ENCODE results near the gene PLPP4. TPM values are rescaled to one million over a fixed set of nuclear protein-coding genes. Genes with fewer than 3 reads are reported as not detected.

Gene PLPP4
- total RNA-seq (2014; rRNA removed): 5.0 and 10.7 TPM in 2 replicates
- Bru-seq, nascent RNA: percentile 37 among the genes with signal in this experiment
- BruChase-seq, experiment 1, labeled RNA remaining after a 6-hour chase: percentile 27 among the genes with signal in this experiment
- BruChase-seq, experiment 2, labeled RNA remaining after a 2-hour chase: percentile 29 among the genes with signal in this experiment
- long read RNA-seq, transcript PLPP4-202 (7 exons, 1,521 nt): major isoform, 6 of 7 reads
- long read RNA-seq, partial matches to known transcripts: 0 of 7 reads
- long read RNA-seq, other reads (novel, unspliced or antisense): 1 of 7 reads

- H3K79me2 ChIP-seq (ENCODE audit: low read length): no peaks in the 10 kb centered on the region
- DNase-seq (peak; percentile 53), ATAC-seq (peak; percentile 57)
- TF ChIP-seq CTCF (conservative IDR thresholded peaks at IDR 0.05; ENCODE audit: low read depth, low read length): no peak
- no peak for TF ChIP-seq EZH2phosphoT487 (IDR thresholded peaks at IDR 0.05; ENCODE audit: borderline replicate concordance, low read length)
- TF ChIP-seq EZH2 (IDR thresholded peaks at IDR 0.05; ENCODE audit: low read length, unreplicated experiment): no peak
- H3F3A ChIP-seq (ENCODE audit: low read length, unreplicated experiment): no peaks in the 10 kb centered on the region
- CTCF ChIA-PET: no interaction called here
- no peak within 1 kb of the TSS for H3K27ac ChIP-seq (ENCODE audit: low read length)
- peak within 1 kb of the TSS; percentile 79 for H2AFZ ChIP-seq (ENCODE audit: low read length)
- H4K20me1 ChIP-seq (ENCODE audit: low read length): no peaks in the 10 kb centered on the region
- H3K27me3 ChIP-seq (ENCODE audit: low read length): no peaks in the 10 kb centered on the region
- intact Hi-C loops (cut with micrococcal nuclease): loop anchor here (1.0 kb wide), 1 partner anchor 35 kb away; no protein-coding TSS in a partner anchor
- H3K9ac ChIP-seq (ENCODE audit: low read length): peak within 1 kb of the TSS; percentile 27; the same call in 1 of the 2 replicates
- POLR2A ChIA-PET (ENCODE audit: unreplicated experiment): interaction anchor here (0.6 kb wide), 1 partner anchor 528 kb away, joined by 4 read pairs; no protein-coding TSS in a partner anchor
- H3K4me3 ChIP-seq (ENCODE audit: low read length): peak within 1 kb of the TSS; percentile 75
- H3K9me2 ChIP-seq (replicated peaks; ENCODE audit: low read length): no peaks in the 10 kb centered on the region
- H3K4me1 ChIP-seq (ENCODE audit: insufficient read depth, low read length): peaks cover 37% of the 10 kb centered on the region
- H3K4me2 ChIP-seq (ENCODE audit: low read length): peak within 1 kb of the TSS; percentile 84
- no peaks in the 10 kb centered on the region for H3K36me3 ChIP-seq (ENCODE audit: low read depth, low read length)
- no TSS peak for BruUV-seq (replicated peaks)
- H3K9me3 ChIP-seq (ENCODE audit: low read length): no peaks in the 10 kb centered on the region
Observed at GRCh38 chr10:120456626-120457430, at the start of gene PLPP4. TSS of gene PLPP4 (plus strand) at chr10:120457227. CDS start at chr10:120457306, 79 bp downstream.

DNA sequence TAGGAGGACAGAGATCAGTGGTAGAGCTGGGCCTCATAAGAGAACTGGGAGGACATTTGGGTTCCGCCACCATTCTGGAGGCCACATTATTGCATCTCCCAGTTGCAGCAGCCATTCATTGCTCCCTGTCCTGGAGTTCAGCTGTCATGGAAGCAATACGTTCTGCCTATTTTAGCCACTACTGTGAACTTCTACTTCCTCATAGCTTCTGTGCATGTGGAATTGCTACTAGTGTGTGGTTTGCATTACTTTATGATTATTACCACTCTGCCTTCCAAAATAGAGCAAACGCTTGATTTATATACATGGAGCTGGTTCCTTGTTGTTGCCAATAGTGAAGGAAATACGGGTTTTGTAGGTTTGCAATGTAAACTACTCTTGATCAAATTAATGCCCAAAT lies 47.2 kb upstream of the PLPP4 start:
- no peaks in the 10 kb centered on the region for H3K9me3 ChIP-seq (ENCODE audit: low read length)
- DNase-seq (no peak), ATAC-seq (no peak)
- no peaks in the 10 kb centered on the region for H3K9me2 ChIP-seq (replicated peaks; ENCODE audit: low read length)
- TF ChIP-seq CTCF (conservative IDR thresholded peaks at IDR 0.05; ENCODE audit: low read depth, low read length) (no peak), EZH2 (IDR thresholded peaks at IDR 0.05; ENCODE audit: low read length, unreplicated experiment) (no peak), EZH2phosphoT487 (IDR thresholded peaks at IDR 0.05; ENCODE audit: borderline replicate concordance, low read length) (no peak)
- no peaks in the 10 kb centered on the region for H4K20me1 ChIP-seq (ENCODE audit: low read length)
- no peaks in the 10 kb centered on the region for H3K36me3 ChIP-seq (ENCODE audit: low read depth, low read length)
- no peaks in the 10 kb centered on the region for H3K79me2 ChIP-seq (ENCODE audit: low read length)
- no peak overlapping the region for H3K27ac ChIP-seq (ENCODE audit: low read length)
- intact Hi-C loops (cut with micrococcal nuclease): no loop called here
- ChIA-PET POLR2A (ENCODE audit: unreplicated experiment) (no interaction called here), CTCF (no interaction called here)
- no peaks in the 10 kb centered on the region for H3K27me3 ChIP-seq (ENCODE audit: low read length)
- no TSS peak for BruUV-seq (replicated peaks)
- H3K4me2 ChIP-seq (ENCODE audit: low read length): no peak overlapping the region
- no peak overlapping the region for H3K9ac ChIP-seq (ENCODE audit: low read length)
- H3F3A ChIP-seq (ENCODE audit: low read length, unreplicated experiment): no peaks in the 10 kb centered on the region
- no peak overlapping the region for H2AFZ ChIP-seq (ENCODE audit: low read length)
- no peak overlapping the region for H3K4me3 ChIP-seq (ENCODE audit: low read length)
- no peaks in the 10 kb centered on the region for H3K4me1 ChIP-seq (ENCODE audit: insufficient read depth, low read length)

Measured in PC-3 (cell line).